H1 (cell line): Measurements from ENCODE around the gene MATR3. TPM values are rescaled to one million over a fixed set of nuclear protein-coding genes. Genes with fewer than 3 reads are reported as not detected.
A peak's percentile ranks its signal among the peaks of the same experiment; 100 is the strongest.

Experiments used
- CTCF ChIA-PET: fragments of 300-600 bp; sonication (Branson Sonifier 250); formaldehyde crosslinking; loops from one replicate; lab custom pipeline; 2021; ENCODE audit not compliant: partially characterized antibody; lab: Charles Lee
- POLR2A ChIA-PET: fragments of 300-600 bp; sonication (Branson Sonifier 250); formaldehyde crosslinking; loops from one replicate; lab custom pipeline; 2021; ENCODE audit warnings: inconsistent platforms; ENCODE audit not compliant: partially characterized antibody; lab: Charles Lee
- DNase-seq, 2 experiments: peaks; one replicate each; pipeline versions ENCODE4 v3.0.0 to v3.0.0-alpha.2; 2010 to 2022; ENCODE audit warnings: low spot score in 2 of 2, low read depth in 1 of 2, mixed read lengths in 1 of 2
- FAIRE-seq: peaks from 2 replicates; lab custom pipeline; 2011; peaks lifted over from hg19 to GRCh38; lab: Jason Lieb, UNC
- H2AFZ ChIP-seq: 2 replicates; pipeline ENCODE4 v1.8.1; 2012; ENCODE audit warnings: low read length, inconsistent platforms
- H2AK5ac ChIP-seq: 2 replicates; pipeline ENCODE4 v1.6.1; 2013; ENCODE audit warnings: low read depth, low read length
- H2BK120ac ChIP-seq: replicated peaks from 2 replicates; pipeline ENCODE3; 2013; ENCODE audit warnings: low read depth, low read length, inconsistent platforms
- H2BK12ac ChIP-seq: 2 replicates; pipeline ENCODE4 v1.6.1; 2013; ENCODE audit warnings: low read depth, low read length
- H2BK15ac ChIP-seq: 2 replicates; pipeline ENCODE4 v1.6.1; 2013; ENCODE audit warnings: low read length
- H2BK20ac ChIP-seq: 2 replicates; pipeline ENCODE4 v1.6.1; 2013; ENCODE audit warnings: low read length
- H2BK5ac ChIP-seq: 2 replicates; pipeline ENCODE4 v1.6.1; 2013; ENCODE audit warnings: low read depth, low read length
- H3K14ac ChIP-seq: 2 replicates; pipeline ENCODE4 v1.6.1; 2013; ENCODE audit warnings: inconsistent platforms; ENCODE audit not compliant: insufficient read length
- H3K18ac ChIP-seq: 2 replicates; pipeline ENCODE4 v1.6.1; 2013; ENCODE audit warnings: low read length; ENCODE audit errors: extremely low read depth
- H3K23ac ChIP-seq: 2 replicates; pipeline ENCODE4 v1.6.1; 2013; ENCODE audit warnings: inconsistent platforms; ENCODE audit not compliant: insufficient read length
- H3K23me2 ChIP-seq: 2 replicates; pipeline ENCODE4 v1.6.1; 2013; ENCODE audit warnings: low read depth, low read length
- H3K27ac ChIP-seq: 2 replicates; pipeline ENCODE4 v1.6.1; 2011; ENCODE audit warnings: low read depth, low read length, inconsistent platforms
- H3K27me3 ChIP-seq, 4 experiments: replicated peaks in 1 of 4; 1 replicate in 1 of 4; 2 replicates in 3 of 4; pipeline versions ENCODE4 v1.6.1 to v1.8.1; 2011 to 2013; ENCODE audit warnings: low read length in 3 of 4, mild to moderate bottlenecking in 3 of 4, inconsistent platforms in 2 of 4, mixed read lengths in 2 of 4, moderate library complexity in 1 of 4; ENCODE audit not compliant: control insufficient read depth in 3 of 4, insufficient read depth in 3 of 4; ENCODE audit errors: extremely low read depth in 1 of 4
- H3K36me3 ChIP-seq, 4 experiments: 2 replicates each; pipeline versions ENCODE4 v1.6.1 to v1.8.1; 2011 to 2013; ENCODE audit warnings: mild to moderate bottlenecking in 4 of 4, low read length in 3 of 4, moderate library complexity in 2 of 4, control low read depth in 1 of 4, inconsistent platforms in 1 of 4; ENCODE audit not compliant: insufficient read depth in 4 of 4, control insufficient read depth in 2 of 4
- H3K4ac ChIP-seq: replicated peaks from 2 replicates; pipeline ENCODE3; 2013; ENCODE audit warnings: low read length, low read depth, mixed read lengths, inconsistent platforms; ENCODE audit not compliant: insufficient read length
- H3K4me1 ChIP-seq, 4 experiments: replicated peaks in 1 of 4; 1 replicate in 1 of 4; 2 replicates in 3 of 4; pipeline versions ENCODE4 v1.6.1 to v1.8.1; 2011 to 2013; ENCODE audit warnings: low read length in 3 of 4, inconsistent platforms in 2 of 4, mixed read lengths in 1 of 4; ENCODE audit not compliant: insufficient read depth in 4 of 4, control insufficient read depth in 3 of 4
- H3K4me2 ChIP-seq, 2 experiments: 2 replicates each; pipeline versions ENCODE4 v1.6.1 to v1.8.1; 2011 to 2013; ENCODE audit warnings: low read depth in 2 of 2, low read length in 2 of 2, control low read depth in 1 of 2, inconsistent platforms in 1 of 2, mild to moderate bottlenecking in 1 of 2; ENCODE audit not compliant: insufficient read depth in 1 of 2
- H3K4me3 ChIP-seq, 4 experiments: fragments of 200-600, 300-600 bp in 1 of 4; sonication (generic), shearing (Covaris generic), sonication (Bioruptor Twin) in 1 of 4; 2 replicates each; pipeline versions ENCODE4 v1.5.1 to v1.8.1; 2011 to 2016; ENCODE audit warnings: low read length in 4 of 4, low read depth in 3 of 4, control low read depth in 2 of 4, inconsistent platforms in 2 of 4, mild to moderate bottlenecking in 2 of 4, mixed read lengths in 1 of 4, moderate library complexity in 1 of 4; ENCODE audit not compliant: insufficient read depth in 2 of 4; ENCODE audit errors: extremely low read depth in 1 of 4
- H3K56ac ChIP-seq: replicated peaks from 2 replicates; pipeline ENCODE3; 2013; ENCODE audit warnings: low read depth, mild to moderate bottlenecking, mixed read lengths, low read length, inconsistent platforms; ENCODE audit not compliant: insufficient read length
- H3K79me1 ChIP-seq: 2 replicates; pipeline ENCODE4 v1.6.1; 2013; ENCODE audit warnings: low read depth, low read length, control low read depth
- H3K79me2 ChIP-seq, 2 experiments: 2 replicates each; pipeline versions ENCODE4 v1.6.1 to v1.8.1; 2012 to 2013; ENCODE audit warnings: low read length in 2 of 2, mild to moderate bottlenecking in 2 of 2, inconsistent platforms in 1 of 2; ENCODE audit not compliant: insufficient read depth in 2 of 2, control insufficient read depth in 1 of 2
- H3K9ac ChIP-seq, 4 experiments: replicated peaks in 1 of 4; 1 replicate in 1 of 4; 2 replicates in 3 of 4; pipeline versions ENCODE4 v1.6.1 to v1.8.1; 2011 to 2013; ENCODE audit warnings: low read depth in 3 of 4, low read length in 3 of 4, control low read depth in 2 of 4, mild to moderate bottlenecking in 2 of 4, moderate library complexity in 2 of 4, inconsistent platforms in 1 of 4; ENCODE audit errors: extremely low read depth in 1 of 4
- H3K9me3 ChIP-seq, 2 experiments: 2 replicates each; pipeline versions ENCODE4 v1.6.1 to v1.8.1; 2012 to 2013; ENCODE audit warnings: mild to moderate bottlenecking in 2 of 2, moderate library complexity in 2 of 2, control low read depth in 1 of 2, inconsistent platforms in 1 of 2, low read depth in 1 of 2, low read length in 1 of 2, mixed read lengths in 1 of 2; ENCODE audit not compliant: insufficient read depth in 2 of 2
- H4K20me1 ChIP-seq, 2 experiments: replicated peaks in 1 of 2; 2 replicates each; pipeline versions ENCODE3 to v1.8.1; 2011 to 2013; ENCODE audit warnings: inconsistent platforms in 2 of 2, low read length in 2 of 2, mild to moderate bottlenecking in 1 of 2; ENCODE audit not compliant: insufficient read depth in 2 of 2, control insufficient read depth in 1 of 2
- H4K5ac ChIP-seq: 2 replicates; pipeline ENCODE4 v1.6.1; 2013; ENCODE audit warnings: low read length, low read depth, mixed read lengths, inconsistent platforms; ENCODE audit not compliant: insufficient read length
- H4K8ac ChIP-seq: 2 replicates; pipeline ENCODE4 v1.8.0; 2013; ENCODE audit warnings: mild to moderate bottlenecking, moderate library complexity, low read length, inconsistent platforms; ENCODE audit not compliant: insufficient read depth; ENCODE audit errors: extremely low read depth
- H4K91ac ChIP-seq: replicated peaks from 2 replicates; pipeline ENCODE3; 2013; ENCODE audit warnings: low read length, mixed read lengths, inconsistent platforms; ENCODE audit not compliant: insufficient read length
- CTBP2 ChIP-seq: IDR thresholded peaks from 2 replicates; pipeline ENCODE4 v1.7.0; 2011; ENCODE audit warnings: borderline replicate concordance, mild to moderate bottlenecking, moderate library complexity, mixed read lengths, low read length; ENCODE audit not compliant: insufficient read depth, insufficient read length
- GTF2F1 ChIP-seq: IDR thresholded peaks from 2 replicates; pipeline ENCODE4 v1.6.1; 2012; ENCODE audit warnings: low read depth, low read length, improper control_type of control experiment, borderline replicate concordance
- KDM4A ChIP-seq: IDR thresholded peaks from one replicate; pipeline ENCODE4 v1.7.1; 2012; ENCODE audit warnings: low read depth, mild to moderate bottlenecking, moderate library complexity, low read length, inconsistent platforms; ENCODE audit not compliant: severe bottlenecking
- SIN3A ChIP-seq, 2 experiments: IDR thresholded peaks in 1 of 2; conservative IDR thresholded peaks in 1 of 2; 2 replicates each; pipeline ENCODE4 v1.6.1; 2011 to 2012; ENCODE audit warnings: low read length in 2 of 2, improper control_type of control experiment in 1 of 2, low read depth in 1 of 2, mild to moderate bottlenecking in 1 of 2
- SUZ12 ChIP-seq: fragments of 200-600 bp; sonication (generic); IDR thresholded peaks from 2 replicates; pipeline ENCODE4 v1.6.1; 2012; ENCODE audit warnings: mild to moderate bottlenecking, inconsistent platforms, low read length, moderate library complexity, mixed read lengths
- WGBS, 2 experiments: shearing (Covaris generic) in 1 of 2; methylation state at CpG; one replicate each; pipeline versions ENCODE4 v1.1.6 to v1.1.7; 2013 to 2015; ENCODE audit warnings: low lambda C conversion rate in 2 of 2, mixed read lengths in 2 of 2, inconsistent platforms in 1 of 2, low coverage in 1 of 2, missing lambda C conversion rate in 1 of 2; ENCODE audit not compliant: insufficient replicate concordance in 2 of 2, insufficient coverage in 1 of 2, insufficient read length in 1 of 2; ENCODE audit errors: extremely low coverage in 1 of 2, missing lambda C conversion rate in 1 of 2; 5-methylcytosine and 5-hydroxymethylcytosine counted together
- long read RNA-seq, 2 experiments: library from RNA in 1 of 2; library from capped mRNA in 1 of 2; stranded (forward); transcript quantifications; one replicate each; pipeline ENCODE4 v2.0.0, GENCODE V29; 2021; ENCODE audit warnings: inconsistent platforms in 1 of 2
- polyA minus RNA-seq, 3 experiments: library from RNA; depleted of rRNA, polyadenylated mRNA; stranded (reverse); fragments of >200 nt; gene quantifications; 1 replicate in 2 of 3; 2 replicates in 1 of 3; pipeline ENCODE4 v1.2.3, GENCODE V29; 2011
- polyA plus RNA-seq, 7 experiments: library from polyadenylated mRNA; depleted of rRNA in 3 of 7; stranded (reverse) in 5 of 7; unstranded in 2 of 7; fragments of >200 nt in 5 of 7; fragments of 200-250 nt in 2 of 7; gene quantifications; 1 replicate in 5 of 7; 2 replicates in 1 of 7; 4 replicates in 1 of 7; pipeline versions ENCODE4 v1.2.1 to v1.2.3, GENCODE V29; 2011 to 2013; ENCODE audit warnings: missing spikeins in 2 of 7, mixed read lengths in 2 of 7
- total RNA-seq: library from RNA; stranded (reverse); fragmentation: NEBNext Ultra II Directional; extraction: Animal tissue kit (Norgen Biotek cat#: 25700); gene quantifications from 2 replicates; pipeline ENCODE4 v1.2.1, GENCODE V29; 2021

MATR3 gene
- 378 and 389 TPM in 2 replicates for total RNA-seq
- 90.6 and 116 TPM in 2 replicates for polyA plus RNA-seq (2011; rRNA removed)
- polyA plus RNA-seq (2011; cell fraction: cytosol; rRNA removed), result 114 TPM
- 147 TPM for polyA plus RNA-seq (2011; cell fraction: nucleus; rRNA removed)
- polyA plus RNA-seq (2012, experiment 1 of 2), result 195 to 447 TPM (median 235 TPM) in 4 replicates
- polyA plus RNA-seq (2012, experiment 2 of 2), result 18.5 TPM
- 192 TPM for polyA plus RNA-seq (2013, experiment 1 of 2)
- polyA plus RNA-seq (2013, experiment 2 of 2), result 184 TPM
- 458 and 712 TPM in 2 replicates for polyA minus RNA-seq (2011; rRNA and poly(A)+ RNA removed)
- polyA minus RNA-seq (2011; cell fraction: cytosol; rRNA and poly(A)+ RNA removed), result 183 TPM
- 431 TPM for polyA minus RNA-seq (2011; cell fraction: nucleus; rRNA and poly(A)+ RNA removed)
- long read RNA-seq, experiment 1, full-length matches to known transcripts, result 6 of 166 reads
- long read RNA-seq, experiment 1, partial matches to known transcripts, result 146 of 166 reads
- long read RNA-seq, experiment 1, other reads (novel, unspliced or antisense), result 14 of 166 reads
- long read RNA-seq, experiment 2, full-length matches to known transcripts, result 77 of 152 reads
- long read RNA-seq, experiment 2, partial matches to known transcripts, result 56 of 152 reads
- long read RNA-seq, experiment 2, other reads (novel, unspliced or antisense), result 19 of 152 reads

- H3K14ac ChIP-seq, result no peak within 1 kb of the TSS
- H4K5ac ChIP-seq, result peak within 1 kb of the TSS; percentile 94
- H3K9me3 ChIP-seq, result no peaks in the 10 kb centered on the region
- no peaks in the 10 kb centered on the region for H3K27me3 ChIP-seq
- peak within 1 kb of the TSS; percentile 66; the same call in 1 of the 2 replicates for H2BK15ac ChIP-seq
- peak within 1 kb of the TSS; percentile 94 for H4K91ac ChIP-seq
- peak within 1 kb of the TSS; percentile 100 for H4K8ac ChIP-seq
- peak within 1 kb of the TSS; percentile 95 for H2AK5ac ChIP-seq
- peaks cover 2% of the 10 kb centered on the region; the same call in 1 of the 2 replicates for H3K23me2 ChIP-seq
- H2BK12ac ChIP-seq, result peak within 1 kb of the TSS; percentile 81; the same call in 1 of the 2 replicates
- ChIA-PET POLR2A (interaction anchor here (0.6 to 51.1 kb wide), 50 partner anchors 4 to 829 kb away, joined by 3 to 1766 read pairs (median 4); partner anchors contain the start of genes CTNNA1, EGR1, ETF1 and HSPA9), CTCF (interaction anchor here (0.7 to 2.5 kb wide), 10 partner anchors 10 to 417 kb away, joined by 3 to 10 read pairs (median 3); partner anchors contain the start of gene PAIP2)
- H3K4ac ChIP-seq, result peak within 1 kb of the TSS; percentile 100
- peaks cover 17 to 32% of the 10 kb centered on the region in 2 experiments for H4K20me1 ChIP-seq
- peak within 1 kb of the TSS; percentile 62 for H2BK120ac ChIP-seq
- H3K18ac ChIP-seq, result peak within 1 kb of the TSS; percentile 98
- H3K79me1 ChIP-seq, result no peaks in the 10 kb centered on the region
- H3K23ac ChIP-seq, result no peak within 1 kb of the TSS
- H2BK20ac ChIP-seq, result no peak within 1 kb of the TSS
- peak within 1 kb of the TSS; percentile 99 to 100 (median 100) for H3K9ac ChIP-seq
- peak within 1 kb of the TSS; percentile 99 for H2BK5ac ChIP-seq
- H3K4me3 ChIP-seq, result peak within 1 kb of the TSS; percentile 83 to 99 (median 95)
- H3K4me1 ChIP-seq, result peaks cover 0 to 25% (median 7%) of the 10 kb centered on the region in 4 experiments; a peak in 5 of 7 replicates
- 1% methylated on average over 22 of the region's 88 CpGs; no CpG with 5 or more reads in 1 of the 2 experiments for WGBS, 2 experiments
- DNase-seq (peak; percentile 91 to 95), FAIRE-seq (no peak)
- peak within 1 kb of the TSS; percentile 98 for H3K27ac ChIP-seq
- H2AFZ ChIP-seq, result peak within 1 kb of the TSS; percentile 67
- peak within 1 kb of the TSS; percentile 99 for H3K56ac ChIP-seq
- peak within 1 kb of the TSS; percentile 49 to 67 for H3K4me2 ChIP-seq
- H3K79me2 ChIP-seq, result peaks cover 48 to 52% of the 10 kb centered on the region in 2 experiments
- H3K36me3 ChIP-seq, result 0 out of 8 replicates have a peak, but pooled peaks cover 0 to 2% (median 0%) of the 10 kb centered on the region in 4 experiments
- TF ChIP-seq SUZ12, result no peak
- TF ChIP-seq KDM4A, result peak; percentile 69
- TF ChIP-seq SIN3A (conservative IDR thresholded peaks at IDR 0.05 in 1 of 2, IDR thresholded peaks at IDR 0.05 in 1 of 2; ENCODE audit: low read depth in 1 of 2, low read length in 2 of 2), result peak in 1 of 2 experiments; percentile 35; a peak in 1 of 4 replicates
- peak; percentile 95 for TF ChIP-seq GTF2F1
- TF ChIP-seq CTBP2, result peak; percentile 24
Measured at GRCh38 chr5:139293507-139294373, at the start of gene MATR3. TSS of gene MATR3 (plus strand) at chr5:139293740. CDS start at chr5:139307416, 13,676 bp downstream.
